IPS DF 6.9 (cell line): ENCODE measurements around the gene NKX6-2.

Source experiments
- DNase-seq: peaks from one replicate; pipeline ENCODE4 v3.0.0-alpha.2; 2013; ENCODE audit warnings: low read depth, low spot score
- H3K27ac ChIP-seq: one replicate; pipeline ENCODE4 v1.5.1; 2013; ENCODE audit warnings: low read length, control low read depth
- H3K27me3 ChIP-seq: 2 replicates; pipeline ENCODE4 v1.6.1; 2013; ENCODE audit warnings: mild to moderate bottlenecking, low read length; ENCODE audit not compliant: control insufficient read depth, insufficient read depth
- H3K36me3 ChIP-seq: 2 replicates; pipeline ENCODE4 v1.6.1; 2013; ENCODE audit warnings: low read length; ENCODE audit not compliant: control insufficient read depth, insufficient read depth
- H3K4me1 ChIP-seq: 2 replicates; pipeline ENCODE4 v1.6.1; 2013; ENCODE audit warnings: low read length; ENCODE audit not compliant: control insufficient read depth, insufficient read depth
- H3K4me3 ChIP-seq: 2 replicates; pipeline ENCODE4 v1.5.1; 2013; ENCODE audit warnings: mild to moderate bottlenecking, low read length
- H3K9me3 ChIP-seq: 2 replicates; pipeline ENCODE4 v1.6.1; 2013; ENCODE audit warnings: low read length, inconsistent platforms; ENCODE audit not compliant: control insufficient read depth, insufficient read depth
- WGBS: extraction: QIAGEN DNeasy Blood & Tissue Kit; methylation state at CpG from one replicate; pipeline ENCODE4 v1.1.7; 2013; ENCODE audit warnings: mixed read lengths, missing lambda C conversion rate; ENCODE audit not compliant: insufficient read length, insufficient coverage; 5-methylcytosine and 5-hydroxymethylcytosine counted together

The NKX6-2 gene

GRCh38 chr10:132785723-132786475 is at the start of gene NKX6-2:
NKX6-2 (minus strand) TSS chr10:132786147; CDS start chr10:132785948, 199 bp downstream.
- WGBS: no CpG with 5 or more reads among the region's 119 CpGs

GRCh38 chr10:132834891-132835847 is 49.2 kb upstream of the NKX6-2 start:
- Histone ChIP-seq H3K4me3 (no peak overlapping the region), H3K27me3 (no peaks in the 10 kb centered on the region), H3K9me3 (no peaks in the 10 kb centered on the region), H3K27ac (no peak overlapping the region), H3K36me3 (no peaks in the 10 kb centered on the region), H3K4me1 (peaks cover 2% of the 10 kb centered on the region)
- WGBS: no CpG with 5 or more reads among the region's 25 CpGs
- no peak for DNase-seq

More at GRCh38 chr10:132785723-132786475, at the start of gene NKX6-2:
- peak within 1 kb of the TSS; percentile 21; the same call in 1 of the 2 replicates for H3K4me3 ChIP-seq
- H3K27me3 ChIP-seq: peaks cover 66% of the 10 kb centered on the region
- H3K27ac ChIP-seq: no peak within 1 kb of the TSS
- peaks cover 3% of the 10 kb centered on the region; the same call in 1 of the 2 replicates for H3K36me3 ChIP-seq
- H3K4me1 ChIP-seq: peaks cover 5% of the 10 kb centered on the region; the same call in 1 of the 2 replicates
- no peak for DNase-seq
- H3K9me3 ChIP-seq: no peaks in the 10 kb centered on the region

GRCh38 chr10:132834311-132834761 is 48.4 kb upstream of the NKX6-2 start:
- no peak for DNase-seq
- WGBS: no CpG with 5 or more reads among the region's 18 CpGs
- H3K4me3 ChIP-seq: no peak overlapping the region
- H3K36me3 ChIP-seq: no peaks in the 10 kb centered on the region
- no peak overlapping the region for H3K27ac ChIP-seq
- peaks cover 2% of the 10 kb centered on the region for H3K4me1 ChIP-seq
- H3K27me3 ChIP-seq: no peaks in the 10 kb centered on the region
- H3K9me3 ChIP-seq: no peaks in the 10 kb centered on the region

GRCh38 chr10:132833421-132834111 is 47.6 kb upstream of the NKX6-2 start:
- Histone ChIP-seq H3K4me3 (no peak overlapping the region; the same call in 1 of the 2 replicates), H3K27ac (no peak overlapping the region), H3K9me3 (no peaks in the 10 kb centered on the region), H3K4me1 (peaks cover 2% of the 10 kb centered on the region), H3K36me3 (no peaks in the 10 kb centered on the region), H3K27me3 (no peaks in the 10 kb centered on the region)
- no CpG with 5 or more reads among the region's 29 CpGs for WGBS
- no peak for DNase-seq

GRCh38 chr10:132832186-132832969 is 46.4 kb upstream of the NKX6-2 start:
- no peak for DNase-seq
- no peak overlapping the region for H3K27ac ChIP-seq
- WGBS: no CpG with 5 or more reads among the region's 30 CpGs
- H3K4me3 ChIP-seq: no peak overlapping the region
- H3K9me3 ChIP-seq: no peaks in the 10 kb centered on the region; the same call in 1 of the 2 replicates
- no peaks in the 10 kb centered on the region for H3K27me3 ChIP-seq
- H3K36me3 ChIP-seq: no peaks in the 10 kb centered on the region
- H3K4me1 ChIP-seq: peaks cover 2% of the 10 kb centered on the region

GRCh38 chr10:132829403-132829802 is 43.5 kb upstream of the NKX6-2 start:
- H3K27me3 ChIP-seq: no peaks in the 10 kb centered on the region
- no peak for DNase-seq
- WGBS: no CpG with 5 or more reads among the region's 8 CpGs

GRCh38 chr10:132828681-132829080 is 42.7 kb upstream of the NKX6-2 start:
- no peaks in the 10 kb centered on the region; the same call in 1 of the 2 replicates for H3K9me3 ChIP-seq
- no peak overlapping the region for H3K4me3 ChIP-seq
- no peak for DNase-seq
- no peak overlapping the region for H3K27ac ChIP-seq
- WGBS: no CpG with 5 or more reads among the region's 20 CpGs
- no peaks in the 10 kb centered on the region for H3K36me3 ChIP-seq
- H3K27me3 ChIP-seq: no peaks in the 10 kb centered on the region
- no peaks in the 10 kb centered on the region for H3K4me1 ChIP-seq

More at GRCh38 chr10:132829403-132829802, 43.5 kb upstream of the NKX6-2 start:
- Histone ChIP-seq H3K4me1 (no peaks in the 10 kb centered on the region), H3K4me3 (no peak overlapping the region), H3K9me3 (no peaks in the 10 kb centered on the region; the same call in 1 of the 2 replicates), H3K36me3 (no peaks in the 10 kb centered on the region), H3K27ac (no peak overlapping the region)

GRCh38 chr10:132827861-132828539 is 42.1 kb upstream of the NKX6-2 start:
- no CpG with 5 or more reads among the region's 29 CpGs for WGBS
- no peaks in the 10 kb centered on the region for H3K4me1 ChIP-seq

GRCh38 chr10:132827423-132827789 is 41.5 kb upstream of the NKX6-2 start:
- DNase-seq: no peak
- Histone ChIP-seq H3K36me3 (no peaks in the 10 kb centered on the region), H3K4me1 (no peaks in the 10 kb centered on the region), H3K27ac (no peak overlapping the region), H3K27me3 (no peaks in the 10 kb centered on the region), H3K9me3 (no peaks in the 10 kb centered on the region; the same call in 1 of the 2 replicates), H3K4me3 (no peak overlapping the region)
- WGBS: no CpG with 5 or more reads among the region's 13 CpGs

More at GRCh38 chr10:132827861-132828539, 42.1 kb upstream of the NKX6-2 start:
- Histone ChIP-seq H3K4me3 (no peak overlapping the region), H3K27me3 (no peaks in the 10 kb centered on the region), H3K36me3 (no peaks in the 10 kb centered on the region), H3K27ac (no peak overlapping the region), H3K9me3 (no peaks in the 10 kb centered on the region; the same call in 1 of the 2 replicates)
- no peak for DNase-seq
